ENCODE data around the gene CUZD1.

DNA sequence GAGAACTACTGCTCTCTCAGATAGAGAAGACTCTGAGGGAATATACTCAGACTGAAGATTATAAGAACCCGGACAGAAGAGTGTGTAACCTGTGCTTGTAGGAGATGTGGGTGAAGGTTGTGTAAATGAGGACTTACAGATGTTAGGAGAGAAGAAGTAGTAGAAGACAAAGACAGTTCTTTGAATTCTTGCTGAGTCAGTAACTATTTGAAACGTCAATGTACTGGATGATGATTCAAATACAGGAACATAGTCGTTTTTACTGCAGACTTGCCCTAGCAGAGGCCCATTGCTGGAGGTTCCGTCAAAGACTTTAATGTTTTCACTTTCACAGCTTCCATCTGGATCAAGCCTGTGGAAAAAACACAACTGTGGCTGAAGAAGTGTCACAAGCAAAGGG lies 6.8 kb downstream of the CUZD1 start:
- TF ChIP-seq, protein P1, sequence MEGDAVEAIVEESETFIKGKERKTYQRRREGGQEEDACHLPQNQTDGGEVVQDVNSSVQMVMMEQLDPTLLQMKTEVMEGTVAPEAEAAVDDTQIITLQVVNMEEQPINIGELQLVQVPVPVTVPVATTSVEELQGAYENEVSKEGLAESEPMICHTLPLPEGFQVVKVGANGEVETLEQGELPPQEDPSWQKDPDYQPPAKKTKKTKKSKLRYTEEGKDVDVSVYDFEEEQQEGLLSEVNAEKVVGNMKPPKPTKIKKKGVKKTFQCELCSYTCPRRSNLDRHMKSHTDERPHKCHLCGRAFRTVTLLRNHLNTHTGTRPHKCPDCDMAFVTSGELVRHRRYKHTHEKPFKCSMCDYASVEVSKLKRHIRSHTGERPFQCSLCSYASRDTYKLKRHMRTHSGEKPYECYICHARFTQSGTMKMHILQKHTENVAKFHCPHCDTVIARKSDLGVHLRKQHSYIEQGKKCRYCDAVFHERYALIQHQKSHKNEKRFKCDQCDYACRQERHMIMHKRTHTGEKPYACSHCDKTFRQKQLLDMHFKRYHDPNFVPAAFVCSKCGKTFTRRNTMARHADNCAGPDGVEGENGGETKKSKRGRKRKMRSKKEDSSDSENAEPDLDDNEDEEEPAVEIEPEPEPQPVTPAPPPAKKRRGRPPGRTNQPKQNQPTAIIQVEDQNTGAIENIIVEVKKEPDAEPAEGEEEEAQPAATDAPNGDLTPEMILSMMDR (IDR thresholded peaks at IDR 0.05; ENCODE audit: poor library complexity, severe bottlenecking): no peak
- TF ChIP-seq POLR2AphosphoS5 (IDR thresholded peaks at IDR 0.05) (no peak), EZH2 (IDR thresholded peaks at IDR 0.05; ENCODE audit: borderline replicate concordance, insufficient read depth, low read length, poor library complexity, severe bottlenecking) (no peak)

All from neural cell (in vitro differentiated cells).